Central memory CD8-positive, alpha-beta T cell (primary cell): Measurements from ENCODE around the gene GALNTL6.

Source experiments
- ATAC-seq: fragments of 150-1000 bp; cut with Tn5 transposase; replicated peaks from 2 replicates; pipeline ENCODE4 v1.10.0; 2022; ENCODE audit warnings: mild to moderate bottlenecking, moderate FRiP score, moderate number of reproducible peaks; ENCODE audit not compliant: poor library complexity, severe bottlenecking; ENCODE audit errors: extremely low read depth
- DNase-seq, 2 donors: peaks; one replicate each; pipeline ENCODE4 v3.0.0; 2021; ENCODE audit warnings: low spot score in 2 of 2
- H3K27ac Mint-ChIP-seq: one replicate; pipeline ENCODE4 v1.8.0; 2022; ENCODE audit warnings: low read depth, mild to moderate bottlenecking, moderate library complexity, mixed read lengths
- H3K27me3 Mint-ChIP-seq: one replicate; pipeline ENCODE4 v1.8.0; 2022; ENCODE audit warnings: mixed read lengths
- H3K36me3 Mint-ChIP-seq: one replicate; pipeline ENCODE4 v1.8.0; 2022; ENCODE audit warnings: mild to moderate bottlenecking, moderate library complexity, mixed read lengths; ENCODE audit not compliant: insufficient read depth
- H3K4me1 Mint-ChIP-seq: one replicate; pipeline ENCODE4 v1.8.0; 2022; ENCODE audit warnings: mixed read lengths
- H3K4me3 Mint-ChIP-seq: one replicate; pipeline ENCODE4 v1.8.0; 2022; ENCODE audit warnings: mild to moderate bottlenecking, moderate library complexity, mixed read lengths
- H3K9me3 Mint-ChIP-seq: one replicate; pipeline ENCODE4 v1.8.0; 2022; ENCODE audit warnings: mixed read lengths

GALNTL6 gene

DNA sequence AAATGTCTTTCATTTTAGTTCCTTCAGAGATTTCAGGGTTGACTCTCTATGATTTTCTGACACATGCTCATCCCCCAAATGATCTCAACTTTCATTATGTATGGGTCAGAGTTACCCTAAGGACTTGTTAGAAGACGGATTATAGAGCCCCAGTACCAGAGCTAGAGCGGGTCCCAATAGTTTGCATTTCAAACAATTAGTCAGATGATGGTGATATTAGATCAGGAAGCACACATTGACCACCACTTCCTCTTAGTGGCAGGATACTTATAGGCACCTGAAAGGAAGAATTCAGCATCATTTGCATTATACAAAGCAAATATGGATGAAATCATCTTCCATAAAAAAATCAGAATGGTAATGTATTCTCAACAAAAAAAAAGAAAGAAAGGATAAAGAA is 106.1 kb downstream of the GALNTL6 start:
- no peak overlapping the region for H3K27ac Mint-ChIP-seq
- H3K4me3 Mint-ChIP-seq = no peak overlapping the region
- peaks cover 6% of the 10 kb centered on the region for H3K9me3 Mint-ChIP-seq
- H3K4me1 Mint-ChIP-seq = no peaks in the 10 kb centered on the region
- DNase-seq = no peak
- no peaks in the 10 kb centered on the region for H3K27me3 Mint-ChIP-seq
- H3K36me3 Mint-ChIP-seq = no peaks in the 10 kb centered on the region
- ATAC-seq = no peak

DNA sequence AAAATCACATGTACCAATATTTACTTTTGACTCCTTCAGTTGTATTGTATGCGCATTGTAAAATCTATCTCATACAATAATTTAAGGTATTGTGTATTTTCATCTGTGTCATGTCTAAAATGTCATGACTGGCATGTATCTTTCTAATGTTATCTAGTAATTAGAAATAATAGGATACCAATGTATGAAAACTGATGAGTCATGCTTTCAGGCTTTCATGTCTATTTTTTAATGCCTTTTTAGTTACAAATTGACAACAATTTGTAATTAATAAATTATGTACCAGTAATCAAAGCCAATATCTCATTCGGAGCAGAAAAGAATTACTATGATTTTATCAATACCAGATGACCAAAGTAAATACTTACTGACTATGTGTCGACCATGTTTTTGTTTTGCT is 107.7 kb downstream of the GALNTL6 start:
- Mint-ChIP-seq H3K27ac (no peak overlapping the region), H3K4me1 (no peaks in the 10 kb centered on the region), H3K4me3 (no peak overlapping the region), H3K36me3 (no peaks in the 10 kb centered on the region), H3K27me3 (no peaks in the 10 kb centered on the region), H3K9me3 (peaks cover 13% of the 10 kb centered on the region)
- no peak for ATAC-seq
- DNase-seq = no peak

DNA sequence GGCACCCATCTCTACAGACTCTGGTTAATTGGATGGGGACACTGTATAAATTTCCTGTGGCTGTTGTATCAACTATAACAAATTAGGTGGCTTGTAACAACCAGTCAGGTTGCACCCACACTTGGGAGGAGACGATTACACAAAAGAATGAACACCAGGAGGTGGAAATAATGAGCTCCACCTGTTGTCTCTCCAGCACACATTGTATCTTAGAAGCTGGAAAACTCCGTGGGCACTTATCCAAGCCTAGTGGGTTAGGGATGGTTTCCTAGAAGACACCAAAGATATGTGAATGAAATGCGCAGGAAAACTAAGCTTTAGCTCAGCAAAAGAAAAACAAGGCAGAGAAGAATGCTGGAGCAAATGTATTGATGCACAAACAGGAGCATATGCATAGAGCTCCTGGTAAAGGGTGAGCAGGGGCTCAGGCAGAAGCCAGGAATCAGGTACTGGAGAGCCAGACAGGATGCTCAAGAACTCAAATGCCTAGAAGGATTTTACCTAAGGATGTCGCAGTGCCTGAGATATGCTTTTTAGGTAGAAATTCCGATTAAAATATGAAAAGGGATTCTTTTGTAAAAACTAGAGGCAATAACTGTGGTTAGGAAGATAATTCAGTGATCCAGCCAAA is 111.7 kb downstream of the GALNTL6 start:
- Mint-ChIP-seq H3K36me3 (no peaks in the 10 kb centered on the region), H3K27ac (no peak overlapping the region), H3K4me1 (no peaks in the 10 kb centered on the region), H3K9me3 (peaks cover 13% of the 10 kb centered on the region), H3K4me3 (no peak overlapping the region), H3K27me3 (no peaks in the 10 kb centered on the region)
- ATAC-seq (no peak), DNase-seq (no peak)

DNA sequence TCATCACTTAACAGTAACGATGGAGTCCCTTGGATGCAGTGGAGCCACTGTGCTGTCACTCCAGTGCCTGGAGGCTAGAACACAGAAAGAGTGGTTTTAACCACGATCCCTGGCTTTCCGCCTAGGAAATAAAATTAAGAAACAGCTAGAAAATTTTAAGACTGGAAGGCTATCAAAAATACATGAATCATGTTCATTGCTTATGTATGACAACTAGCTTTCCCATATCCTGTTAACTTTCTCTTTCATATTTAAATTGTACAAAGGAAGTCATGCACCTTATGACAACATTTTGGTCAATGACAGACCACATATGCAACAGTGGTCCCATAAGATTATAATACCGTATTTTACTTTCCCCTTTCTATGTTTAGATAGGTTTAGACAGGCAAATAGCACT is 115.1 kb downstream of the GALNTL6 start:
- DNase-seq (no peak), ATAC-seq (no peak)
- Mint-ChIP-seq H3K27ac (no peak overlapping the region), H3K4me3 (no peak overlapping the region), H3K4me1 (no peaks in the 10 kb centered on the region), H3K9me3 (peaks cover 13% of the 10 kb centered on the region), H3K27me3 (no peaks in the 10 kb centered on the region), H3K36me3 (no peaks in the 10 kb centered on the region)

DNA sequence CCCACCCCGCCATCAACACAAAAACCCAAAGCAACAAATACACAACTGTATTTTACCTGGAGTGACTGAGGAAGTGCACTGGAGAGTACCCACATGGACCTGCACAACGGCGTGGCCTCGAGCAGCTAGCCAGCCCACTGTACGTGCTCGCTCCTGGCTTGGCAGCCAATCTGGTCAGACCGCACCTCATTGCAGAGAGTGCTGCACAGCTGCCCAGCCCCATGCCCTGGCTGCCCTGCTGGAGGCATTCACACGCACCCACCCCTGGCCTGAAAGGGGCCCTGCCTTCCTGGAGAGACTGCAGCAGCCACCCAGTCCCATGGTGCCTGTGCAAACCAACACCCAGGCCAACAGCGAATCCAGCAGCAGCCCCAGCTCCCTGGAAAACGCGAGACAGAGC is 116.3 kb downstream of the GALNTL6 start:
- Mint-ChIP-seq H3K4me3 (no peak overlapping the region), H3K4me1 (no peaks in the 10 kb centered on the region), H3K27ac (no peak overlapping the region), H3K36me3 (no peaks in the 10 kb centered on the region), H3K27me3 (no peaks in the 10 kb centered on the region), H3K9me3 (peaks cover 13% of the 10 kb centered on the region)
- DNase-seq (no peak), ATAC-seq (no peak)

DNA sequence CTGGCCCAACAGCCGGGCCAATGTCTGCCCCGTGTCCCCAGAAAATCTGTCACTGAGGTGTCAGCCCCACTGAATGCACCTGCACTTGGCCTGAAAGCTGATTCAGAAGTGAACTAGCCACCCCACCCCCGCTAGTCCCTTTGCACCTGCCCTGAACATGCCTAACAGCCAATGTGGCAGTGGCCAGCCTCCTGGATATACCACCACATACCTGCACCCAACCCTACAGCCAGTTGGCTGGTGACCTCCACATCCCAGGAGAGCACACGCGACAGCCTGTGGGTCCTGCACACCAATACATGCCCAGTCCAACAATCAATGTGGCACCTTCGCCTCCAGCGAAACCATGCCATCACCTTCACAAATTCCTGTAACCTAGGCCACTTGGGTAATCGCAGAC is 116.7 kb downstream of the GALNTL6 start:
- Mint-ChIP-seq H3K27me3 (no peaks in the 10 kb centered on the region), H3K27ac (no peak overlapping the region), H3K4me3 (no peak overlapping the region), H3K4me1 (no peaks in the 10 kb centered on the region), H3K9me3 (peaks cover 14% of the 10 kb centered on the region), H3K36me3 (no peaks in the 10 kb centered on the region)
- no peak for DNase-seq
- ATAC-seq = no peak

DNA sequence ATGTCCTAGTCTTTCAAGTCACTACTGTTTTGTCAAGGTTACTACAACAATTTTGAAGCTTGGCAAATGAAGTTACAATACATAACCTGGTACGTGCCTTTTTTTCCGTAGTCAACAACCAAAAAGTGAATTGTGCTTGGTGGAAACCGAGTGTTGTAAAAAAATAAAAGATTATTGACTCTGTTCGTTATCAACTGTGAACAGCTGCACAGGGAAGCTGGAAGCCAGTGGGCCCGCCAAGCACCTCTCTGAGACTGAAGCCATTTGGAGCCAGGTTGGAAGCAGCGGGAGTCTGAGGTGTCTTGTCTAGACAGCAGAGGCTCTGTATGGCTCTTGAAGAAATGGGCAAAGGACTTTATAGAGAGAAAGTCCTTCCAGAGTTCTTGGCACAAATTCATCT is 119.0 kb downstream of the GALNTL6 start:
- ATAC-seq = no peak
- Mint-ChIP-seq H3K27ac (no peak overlapping the region), H3K4me1 (no peaks in the 10 kb centered on the region), H3K36me3 (no peaks in the 10 kb centered on the region), H3K4me3 (no peak overlapping the region), H3K9me3 (peaks cover 11% of the 10 kb centered on the region), H3K27me3 (no peaks in the 10 kb centered on the region)
- no peak for DNase-seq

DNA sequence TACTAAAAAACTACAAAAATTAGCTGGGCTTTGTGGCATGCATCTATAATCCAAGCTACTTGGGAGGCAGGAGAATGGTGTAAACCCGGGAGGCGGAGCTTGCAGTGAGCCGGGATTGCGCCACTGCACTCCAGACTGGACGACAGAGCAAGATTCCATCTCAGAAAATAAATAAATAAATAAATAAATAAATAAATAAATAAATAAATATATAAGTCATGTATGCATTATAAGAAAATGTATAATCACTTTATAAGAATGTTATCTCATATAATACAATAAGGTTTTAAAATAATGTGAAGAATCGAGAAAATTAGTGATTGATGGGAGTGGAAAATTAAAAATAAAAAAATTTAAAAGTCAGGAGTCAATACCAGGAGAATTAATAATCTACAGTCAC is 127.5 kb downstream of the GALNTL6 start:
- Mint-ChIP-seq H3K4me3 (no peak overlapping the region), H3K27ac (no peak overlapping the region), H3K9me3 (peaks cover 10% of the 10 kb centered on the region), H3K4me1 (no peaks in the 10 kb centered on the region), H3K36me3 (no peaks in the 10 kb centered on the region), H3K27me3 (no peaks in the 10 kb centered on the region)
- ATAC-seq = no peak
- DNase-seq = no peak

DNA sequence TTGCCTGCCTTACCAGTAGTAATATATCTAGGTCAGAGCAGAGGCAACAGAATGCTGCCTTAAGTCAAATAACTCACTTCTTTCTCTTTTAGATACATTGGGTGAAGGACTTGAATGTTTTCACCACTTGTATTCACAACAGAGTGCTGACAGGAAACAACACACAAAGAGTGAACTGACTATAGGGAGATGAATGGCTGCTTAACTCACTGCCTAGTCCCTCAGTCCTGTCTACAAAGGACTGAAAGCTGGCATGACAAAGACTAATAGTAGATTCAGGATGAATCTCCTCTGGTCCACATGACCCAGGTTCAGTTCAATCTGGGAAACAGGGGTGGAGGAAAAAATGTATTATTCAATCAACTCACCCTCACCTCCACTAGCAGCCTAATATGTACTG is 134.2 kb downstream of the GALNTL6 start:
- ATAC-seq = no peak
- Mint-ChIP-seq H3K36me3 (no peaks in the 10 kb centered on the region), H3K27ac (no peak overlapping the region)

DNA sequence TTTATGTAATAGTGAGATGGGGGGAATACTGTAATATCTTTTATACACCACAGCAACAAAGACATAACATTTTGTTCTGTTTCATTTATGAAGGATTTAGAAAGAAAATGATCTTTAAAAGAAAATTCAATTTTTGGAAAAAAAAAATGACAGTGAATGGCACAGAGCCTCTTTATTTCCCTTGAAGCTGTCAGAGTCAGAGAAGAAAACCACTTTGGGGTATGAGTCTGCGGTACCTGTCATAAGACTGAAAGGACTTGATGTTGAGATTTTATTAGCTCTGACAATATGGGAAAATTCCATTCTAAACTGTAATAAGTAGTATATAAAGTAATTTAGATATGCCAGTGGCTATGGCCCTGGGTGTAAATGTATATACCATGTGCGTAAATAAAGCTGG is 134.8 kb downstream of the GALNTL6 start:
- no peaks in the 10 kb centered on the region for H3K27me3 Mint-ChIP-seq
- H3K27ac Mint-ChIP-seq = no peak overlapping the region
- no peaks in the 10 kb centered on the region for H3K4me1 Mint-ChIP-seq
- H3K9me3 Mint-ChIP-seq = peaks cover 20% of the 10 kb centered on the region
- H3K36me3 Mint-ChIP-seq = no peaks in the 10 kb centered on the region
- ATAC-seq (no peak), DNase-seq (no peak)
- no peak overlapping the region for H3K4me3 Mint-ChIP-seq

More for the DNA sequence above, 134.2 kb downstream of the GALNTL6 start:
- DNase-seq = no peak
- peaks cover 20% of the 10 kb centered on the region for H3K9me3 Mint-ChIP-seq
- no peaks in the 10 kb centered on the region for H3K27me3 Mint-ChIP-seq
- no peaks in the 10 kb centered on the region for H3K4me1 Mint-ChIP-seq
- no peak overlapping the region for H3K4me3 Mint-ChIP-seq

DNA sequence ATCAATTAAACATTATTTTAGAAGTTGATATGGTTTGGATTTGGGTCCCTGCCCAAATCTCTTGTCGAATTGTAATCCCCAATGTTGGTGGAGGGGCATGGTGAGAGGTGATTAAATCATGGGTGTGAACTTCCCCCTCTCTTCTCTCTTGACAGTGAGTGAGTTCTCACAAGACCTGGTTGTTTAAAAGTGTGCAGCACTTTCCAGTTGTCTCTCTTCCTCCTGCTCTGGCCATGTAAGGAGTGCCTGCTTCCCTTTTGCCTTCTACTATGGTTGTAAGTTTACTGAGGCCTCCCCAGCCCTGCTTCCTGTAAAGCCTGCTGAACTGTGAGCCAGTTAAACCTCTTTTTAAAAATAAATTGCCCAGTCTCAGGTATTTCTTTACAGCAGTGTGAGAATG is 141.4 kb downstream of the GALNTL6 start:
- no peak overlapping the region for H3K4me3 Mint-ChIP-seq
- DNase-seq (no peak), ATAC-seq (no peak)
- peaks cover 13% of the 10 kb centered on the region for H3K9me3 Mint-ChIP-seq
- H3K4me1 Mint-ChIP-seq = no peaks in the 10 kb centered on the region
- no peaks in the 10 kb centered on the region for H3K27me3 Mint-ChIP-seq
- no peak overlapping the region for H3K27ac Mint-ChIP-seq
- no peaks in the 10 kb centered on the region for H3K36me3 Mint-ChIP-seq

DNA sequence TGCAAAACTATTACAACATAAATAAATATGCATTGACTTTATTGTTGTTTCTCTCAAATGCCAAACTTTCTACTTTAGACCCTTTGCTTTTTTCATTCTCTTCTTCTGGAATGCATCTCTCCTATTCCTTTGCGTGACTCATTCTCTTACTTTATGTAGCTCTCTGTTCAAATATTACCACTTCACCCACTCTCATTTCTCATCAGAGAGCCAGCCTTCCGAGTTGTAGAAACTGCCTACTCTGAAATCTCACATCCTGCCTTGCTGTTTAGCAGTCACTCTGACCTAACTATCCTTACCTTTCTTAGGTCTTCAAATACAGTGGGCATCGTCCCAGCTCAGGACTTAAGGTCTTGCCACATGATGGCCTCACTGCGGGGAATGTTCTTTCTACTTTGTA is 143.5 kb downstream of the GALNTL6 start:
- H3K27me3 Mint-ChIP-seq = no peaks in the 10 kb centered on the region
- no peak for DNase-seq
- no peaks in the 10 kb centered on the region for H3K4me1 Mint-ChIP-seq
- no peak overlapping the region for H3K4me3 Mint-ChIP-seq
- peaks cover 5% of the 10 kb centered on the region for H3K9me3 Mint-ChIP-seq
- ATAC-seq = no peak
- no peaks in the 10 kb centered on the region for H3K36me3 Mint-ChIP-seq
- no peak overlapping the region for H3K27ac Mint-ChIP-seq

DNA sequence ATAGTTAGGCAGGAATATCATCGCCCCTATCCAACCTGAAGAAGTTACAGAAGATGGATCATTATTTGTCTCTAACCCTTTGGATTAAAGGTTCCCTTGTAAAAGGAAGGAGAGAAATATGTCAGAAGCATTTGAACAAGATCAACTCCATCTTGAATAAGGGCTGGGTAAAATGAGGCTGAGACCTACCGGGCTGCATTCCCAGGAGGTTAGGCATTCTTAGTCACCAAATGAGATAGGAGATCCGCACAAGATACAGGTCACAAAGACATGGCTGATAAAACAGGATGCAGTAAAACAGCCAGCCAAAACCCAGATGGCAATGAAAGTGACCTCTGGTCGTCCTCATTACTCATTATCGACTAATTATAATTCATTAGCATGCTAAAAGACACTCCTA is 148.9 kb downstream of the GALNTL6 start:
- H3K36me3 Mint-ChIP-seq = peaks cover 1% of the 10 kb centered on the region
- ATAC-seq = no peak
- no peaks in the 10 kb centered on the region for H3K27me3 Mint-ChIP-seq
- DNase-seq = no peak
- H3K4me3 Mint-ChIP-seq = no peak overlapping the region
- no peaks in the 10 kb centered on the region for H3K4me1 Mint-ChIP-seq
- H3K27ac Mint-ChIP-seq = no peak overlapping the region
- peaks cover 6% of the 10 kb centered on the region for H3K9me3 Mint-ChIP-seq

DNA sequence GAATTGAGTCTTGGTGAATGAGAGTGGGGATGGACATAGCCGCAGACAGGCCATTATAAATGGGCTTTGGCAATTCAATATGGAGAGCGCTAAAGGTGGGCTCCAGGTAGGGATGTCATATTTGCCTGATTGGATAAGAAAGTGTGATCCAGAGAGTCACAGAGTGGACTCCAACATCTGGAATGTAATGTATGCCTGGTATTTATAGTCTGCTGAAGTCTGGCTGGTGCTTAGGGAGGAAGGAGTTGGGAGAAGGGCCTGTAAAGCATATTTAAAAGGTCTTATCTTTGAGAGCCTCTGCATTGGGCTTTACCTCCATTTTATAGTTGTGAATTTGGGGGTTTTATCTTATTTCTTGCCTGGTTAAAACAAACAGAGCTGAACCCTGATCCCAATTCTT is 153.2 kb downstream of the GALNTL6 start:
- Mint-ChIP-seq H3K4me3 (no peak overlapping the region), H3K27me3 (no peaks in the 10 kb centered on the region), H3K36me3 (peaks cover 1% of the 10 kb centered on the region), H3K4me1 (no peaks in the 10 kb centered on the region), H3K9me3 (peaks cover 17% of the 10 kb centered on the region), H3K27ac (no peak overlapping the region)
- no peak for ATAC-seq
- no peak for DNase-seq
